Cardiac fibroblast (primary cell): ENCODE measurements around the gene TNIK.

Experiments
- DNase-seq, 2 donors: peaks; one replicate each; pipeline versions ENCODE4 v3.0.0 to v3.0.0-alpha.2; 2010; ENCODE audit warnings: low read depth in 2 of 2
- H3K4me3 ChIP-seq, 2 donors: replicated peaks in 1 of 2; 1 replicate in 1 of 2; 2 replicates in 1 of 2; pipeline ENCODE4 v1.5.1; 2011; ENCODE audit warnings: low read depth in 2 of 2, low read length in 2 of 2, mild to moderate bottlenecking in 2 of 2, moderate library complexity in 1 of 2
- TF ChIP-seq, protein P1 (sequence below): IDR thresholded peaks from one replicate; pipeline ENCODE4 v1.5.1; 2011; ENCODE audit warnings: low read depth, mild to moderate bottlenecking, low read length, inconsistent platforms

The TNIK gene

DNA sequence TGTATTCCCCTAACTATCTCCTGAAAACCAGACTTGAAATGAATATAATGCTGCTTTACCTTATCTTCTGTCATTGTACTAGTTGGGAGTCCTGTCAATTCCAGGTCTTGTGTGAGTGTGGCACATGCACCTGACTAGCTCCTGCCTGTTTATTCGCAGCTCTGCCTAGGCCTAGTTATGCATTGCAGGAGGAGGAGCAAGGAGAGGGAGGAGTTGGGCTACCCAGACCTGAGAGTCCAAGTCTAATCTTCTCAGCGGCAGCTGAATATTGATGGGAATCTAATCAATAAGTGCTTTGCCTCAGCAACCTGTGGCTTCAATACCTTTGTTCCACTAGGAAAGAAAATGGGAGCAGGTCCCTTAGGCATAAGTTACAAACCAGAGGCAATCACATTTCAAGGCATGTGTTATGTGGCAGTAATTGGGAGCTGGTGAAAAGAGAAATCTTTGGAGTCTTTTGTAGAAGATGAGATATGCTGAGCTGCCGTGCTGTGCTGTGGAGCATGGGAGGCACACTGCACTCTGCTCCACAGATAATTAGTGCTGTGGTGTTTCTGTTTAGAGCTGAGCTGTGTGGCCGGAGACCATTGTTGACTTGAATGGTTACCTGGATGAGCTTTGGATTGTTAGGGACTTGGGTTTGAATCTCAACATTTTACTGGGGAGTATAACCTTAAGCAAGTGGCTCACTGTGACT lies 433.5 kb downstream of the TNIK start, which contains the start of gene SLC2A2:
SLC2A2 (minus strand) TSS at position 124 of the 697 bp plus-strand sequence; CDS start at position 74, 50 bp downstream.
- H3K4me3 ChIP-seq, result no peak within 1 kb of the TSS
- DNase-seq, result no peak

DNA sequence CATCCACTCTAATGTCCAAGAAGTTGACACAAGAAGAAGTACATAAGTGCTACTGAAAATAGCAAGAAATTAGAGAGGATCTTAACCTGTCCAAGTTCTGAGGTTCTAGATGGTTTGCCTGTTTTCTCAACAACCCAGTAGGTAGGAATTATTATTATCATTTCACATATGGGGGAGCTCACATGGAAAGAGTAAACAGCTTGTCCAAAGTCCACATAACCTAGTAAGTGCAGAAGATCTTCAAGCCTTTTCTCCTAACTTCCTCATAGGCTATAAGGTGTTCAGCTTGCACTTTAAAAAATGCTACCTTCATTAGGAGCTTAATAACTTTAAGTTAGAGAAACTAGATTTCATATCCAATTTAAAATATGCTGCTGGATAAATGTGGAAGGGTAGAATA lies 436.6 kb downstream of the TNIK start:
- TF ChIP-seq, protein P1, sequence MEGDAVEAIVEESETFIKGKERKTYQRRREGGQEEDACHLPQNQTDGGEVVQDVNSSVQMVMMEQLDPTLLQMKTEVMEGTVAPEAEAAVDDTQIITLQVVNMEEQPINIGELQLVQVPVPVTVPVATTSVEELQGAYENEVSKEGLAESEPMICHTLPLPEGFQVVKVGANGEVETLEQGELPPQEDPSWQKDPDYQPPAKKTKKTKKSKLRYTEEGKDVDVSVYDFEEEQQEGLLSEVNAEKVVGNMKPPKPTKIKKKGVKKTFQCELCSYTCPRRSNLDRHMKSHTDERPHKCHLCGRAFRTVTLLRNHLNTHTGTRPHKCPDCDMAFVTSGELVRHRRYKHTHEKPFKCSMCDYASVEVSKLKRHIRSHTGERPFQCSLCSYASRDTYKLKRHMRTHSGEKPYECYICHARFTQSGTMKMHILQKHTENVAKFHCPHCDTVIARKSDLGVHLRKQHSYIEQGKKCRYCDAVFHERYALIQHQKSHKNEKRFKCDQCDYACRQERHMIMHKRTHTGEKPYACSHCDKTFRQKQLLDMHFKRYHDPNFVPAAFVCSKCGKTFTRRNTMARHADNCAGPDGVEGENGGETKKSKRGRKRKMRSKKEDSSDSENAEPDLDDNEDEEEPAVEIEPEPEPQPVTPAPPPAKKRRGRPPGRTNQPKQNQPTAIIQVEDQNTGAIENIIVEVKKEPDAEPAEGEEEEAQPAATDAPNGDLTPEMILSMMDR, result no peak
- no peak overlapping the region for H3K4me3 ChIP-seq
- DNase-seq, result no peak

More for the DNA sequence above, 433.5 kb downstream of the TNIK start, which contains the start of gene SLC2A2:
- TF ChIP-seq, protein P1, result no peak

DNA sequence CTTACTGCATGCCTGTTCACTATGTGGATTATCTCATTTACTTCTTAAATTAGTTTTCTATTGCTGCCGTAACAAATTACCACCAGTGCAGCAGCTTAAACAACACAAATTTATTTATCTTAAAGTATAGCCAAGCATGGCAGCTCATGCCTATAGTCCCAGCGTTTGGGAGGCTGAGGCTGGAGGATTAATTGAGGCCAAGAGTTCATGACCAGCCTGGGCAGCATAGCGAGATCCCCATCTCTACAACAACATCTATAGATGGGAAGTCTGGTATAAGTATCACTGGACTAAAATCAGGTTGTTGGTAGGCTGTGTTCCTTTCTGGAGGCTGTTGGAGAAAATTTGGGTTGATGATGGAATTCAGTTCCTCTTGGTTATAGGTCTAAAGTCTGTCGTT lies 438.8 kb downstream of the TNIK start:
- DNase-seq, result no peak
- TF ChIP-seq, protein P1, result no peak
- H3K4me3 ChIP-seq, result no peak overlapping the region

DNA sequence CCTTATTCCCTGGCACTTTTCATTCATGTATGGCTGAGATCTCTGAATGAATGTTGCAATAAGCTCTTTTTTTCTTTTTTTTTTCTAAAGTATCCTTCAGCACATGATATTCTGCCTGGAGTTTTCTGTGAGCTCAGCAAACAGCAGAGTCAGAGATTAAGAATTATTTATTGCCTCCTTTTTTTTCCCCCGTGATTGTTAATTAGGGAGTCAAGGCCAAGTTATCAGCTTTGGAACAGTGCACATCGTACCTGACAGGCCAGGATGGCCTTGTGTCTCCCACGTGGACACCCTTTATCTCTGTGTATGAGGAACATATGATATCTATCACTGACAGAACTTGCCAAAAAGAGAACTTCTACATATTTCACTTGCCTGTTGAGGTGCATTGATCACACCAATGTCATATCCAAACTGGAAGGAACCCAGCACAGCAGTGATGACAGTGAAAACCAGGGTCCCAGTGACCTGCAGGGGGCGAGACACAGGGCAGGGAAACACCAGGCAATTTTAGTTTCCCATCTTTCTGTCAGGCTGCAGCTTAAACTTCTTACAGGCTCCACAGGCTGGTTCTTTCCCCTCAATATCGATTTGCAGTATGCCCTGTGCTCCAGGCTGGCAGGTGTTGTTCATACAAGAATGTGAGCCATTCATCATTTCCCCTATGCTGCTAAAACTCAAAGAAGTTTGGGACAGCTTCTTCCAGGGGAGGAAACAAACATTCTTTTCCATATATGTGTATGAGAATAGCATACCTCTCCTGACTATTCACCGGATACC lies 441.9 kb downstream of the TNIK start:
- no peak overlapping the region for H3K4me3 ChIP-seq
- TF ChIP-seq, protein P1, result peak; percentile 46
- peak; percentile 10 to 12 for DNase-seq

DNA sequence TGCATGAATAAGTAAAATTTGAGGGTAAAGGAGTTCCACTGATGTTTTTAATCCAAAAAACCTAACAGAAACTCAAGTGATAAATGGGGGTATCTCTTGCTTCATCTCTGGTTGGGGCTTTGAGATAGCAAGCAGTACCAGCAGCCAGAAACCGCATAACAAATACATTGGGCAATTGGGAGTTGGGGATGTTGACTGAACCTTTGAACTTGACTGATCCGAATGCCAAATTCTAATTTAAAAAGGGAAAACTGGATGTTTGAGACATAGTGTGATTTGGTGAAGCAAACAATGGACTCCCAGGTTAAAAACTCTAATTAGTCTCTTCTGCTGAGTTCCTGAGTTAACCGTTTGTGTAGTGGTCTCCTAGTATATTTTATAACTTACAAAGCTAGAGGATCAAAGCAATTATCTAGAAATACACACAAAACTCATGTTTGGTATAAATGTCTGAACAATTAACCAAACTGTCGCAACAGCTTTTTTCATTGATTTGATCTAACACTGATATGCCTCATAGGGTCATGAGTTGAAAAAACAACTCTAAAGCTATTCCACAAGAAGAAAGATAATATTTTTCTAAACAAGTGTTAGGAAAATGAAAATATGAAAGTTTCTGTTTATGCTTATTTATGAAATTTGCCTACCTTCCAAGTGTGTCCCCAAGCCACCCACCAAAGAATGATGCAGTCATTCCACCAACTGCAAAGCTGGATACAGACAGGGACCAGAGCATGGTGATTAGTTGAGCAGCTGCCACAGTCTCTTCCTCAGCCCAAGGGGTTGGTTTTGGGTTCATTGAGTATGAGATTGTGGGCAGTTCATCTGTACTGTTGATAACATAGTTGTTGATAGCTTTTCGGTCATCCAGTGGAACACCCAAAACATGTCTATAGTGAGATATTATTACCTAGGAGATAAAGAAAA lies 446.1 kb downstream of the TNIK start:
- H3K4me3 ChIP-seq, result no peak overlapping the region
- TF ChIP-seq, protein P1, result no peak
- DNase-seq, result peak; percentile 24 to 31

DNA sequence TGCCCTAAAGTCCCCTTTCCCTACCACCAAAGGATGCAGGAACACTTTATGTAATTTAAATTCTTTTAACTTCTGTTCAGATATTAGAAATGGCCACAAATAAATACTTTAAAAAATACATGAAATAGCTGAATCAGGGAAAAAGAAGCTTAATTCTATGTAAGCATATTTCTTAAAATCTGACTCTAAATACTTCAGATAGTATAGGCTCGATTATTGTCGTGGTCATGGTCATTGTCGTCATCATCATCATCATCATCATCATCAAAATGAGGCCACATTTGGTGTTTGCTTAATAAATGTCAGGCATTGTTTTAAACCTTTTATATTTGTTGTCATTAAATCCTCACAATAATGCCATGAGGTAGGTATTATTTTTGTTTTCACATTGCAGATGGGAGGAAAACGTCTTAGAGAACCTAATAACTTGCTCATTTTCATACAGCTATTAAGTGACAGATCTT lies 448.3 kb downstream of the TNIK start:
- DNase-seq, result no peak
- no peak overlapping the region for H3K4me3 ChIP-seq
- TF ChIP-seq, protein P1, result no peak
